OCI-LY1 (cell line): ENCODE measurements around the gene YIF1A.

Experiments used
- CTCF ChIP-seq: fragments of 200-600 bp; sonication (generic), shearing (Covaris generic); IDR thresholded peaks from 2 replicates; pipeline ENCODE4 v1.5.1; 2017; ENCODE audit warnings: mild to moderate bottlenecking, antibody characterized with exemption, low read length, moderate library complexity, mixed read lengths
- EZH2 ChIP-seq: fragments of 200-600 bp; sonication (generic), shearing (Covaris generic); IDR thresholded peaks from 2 replicates; pipeline ENCODE4 v1.8.0; 2017; ENCODE audit warnings: borderline replicate concordance, mixed run types, mild to moderate bottlenecking, antibody characterized with exemption, low read length, moderate library complexity, mixed read lengths

GRCh38 chr11:66278363-66279091, 10.4 kb downstream of the YIF1A start:
- no peak for TF ChIP-seq CTCF
- no peak for TF ChIP-seq EZH2
